Measurements from ENCODE around the gene CNTN4. TPM values are rescaled to one million over a fixed set of nuclear protein-coding genes. Genes with fewer than 3 reads are reported as not detected.

CNTN4 gene
- total RNA-seq, 1 experiment from 2014 or later, result 2.9 TPM

- Mint-ChIP-seq H3K36me3 (ENCODE audit: insufficient read depth, unreplicated experiment) (no peaks in the 10 kb centered on the region), H3K4me3 (ENCODE audit: low read depth, unreplicated experiment) (no peak overlapping the region), H3K4me1 (ENCODE audit: low read depth, unreplicated experiment) (peaks cover 13% of the 10 kb centered on the region), H3K27me3 (ENCODE audit: unreplicated experiment) (no peaks in the 10 kb centered on the region), H3K27ac (ENCODE audit: unreplicated experiment) (no peak overlapping the region), H3K9me3 (ENCODE audit: low read depth, unreplicated experiment) (peaks cover 3% of the 10 kb centered on the region)
- BruUV-seq (replicated peaks), result no TSS peak
- CTCF ChIA-PET, result interaction anchor here (0.6 kb wide), 1 partner anchor 242 kb away, joined by 3 read pairs; no protein-coding TSS in a partner anchor
- TF ChIP-seq CTCF (IDR thresholded peaks at IDR 0.05; ENCODE audit: unreplicated experiment), result no peak
- intact Hi-C loops (cut with micrococcal nuclease; ENCODE audit: unreplicated experiment), result no loop called here
- no peak for DNase-seq
These were observed 753.2 kb downstream of the CNTN4 start for GRCh38 chr3:2851835-2852234.

- CTCF ChIA-PET, result no interaction called here
- no peak overlapping the region for H3K4me3 Mint-ChIP-seq (ENCODE audit: low read depth, unreplicated experiment)
- BruUV-seq (replicated peaks), result no TSS peak
These were observed 755.0 kb downstream of the CNTN4 start for GRCh38 chr3:2853651-2854050.

GRCh38 chr3:2856138-2857133 lies 757.8 kb downstream of the CNTN4 start:
- Mint-ChIP-seq H3K4me3 (ENCODE audit: low read depth, unreplicated experiment) (no peak overlapping the region), H3K27me3 (ENCODE audit: unreplicated experiment) (no peaks in the 10 kb centered on the region), H3K27ac (ENCODE audit: unreplicated experiment) (no peak overlapping the region), H3K9me3 (ENCODE audit: low read depth, unreplicated experiment) (peaks cover 7% of the 10 kb centered on the region), H3K36me3 (ENCODE audit: insufficient read depth, unreplicated experiment) (no peaks in the 10 kb centered on the region), H3K4me1 (ENCODE audit: low read depth, unreplicated experiment) (peaks cover 6% of the 10 kb centered on the region)
- TF ChIP-seq CTCF (IDR thresholded peaks at IDR 0.05; ENCODE audit: unreplicated experiment), result no peak
- CTCF ChIA-PET, result no interaction called here
- intact Hi-C loops (cut with micrococcal nuclease; ENCODE audit: unreplicated experiment), result no loop called here
- DNase-seq, result no peak
- no TSS peak for BruUV-seq (replicated peaks)

More at GRCh38 chr3:2853651-2854050, 755.0 kb downstream of the CNTN4 start:
- peaks cover 3% of the 10 kb centered on the region for H3K9me3 Mint-ChIP-seq (ENCODE audit: low read depth, unreplicated experiment)
- peaks cover 13% of the 10 kb centered on the region for H3K4me1 Mint-ChIP-seq (ENCODE audit: low read depth, unreplicated experiment)
- no peaks in the 10 kb centered on the region for H3K36me3 Mint-ChIP-seq (ENCODE audit: insufficient read depth, unreplicated experiment)
- no peaks in the 10 kb centered on the region for H3K27me3 Mint-ChIP-seq (ENCODE audit: unreplicated experiment)
- no peak for TF ChIP-seq CTCF (IDR thresholded peaks at IDR 0.05; ENCODE audit: unreplicated experiment)
- no peak for DNase-seq
- H3K27ac Mint-ChIP-seq (ENCODE audit: unreplicated experiment), result no peak overlapping the region
- intact Hi-C loops (cut with micrococcal nuclease; ENCODE audit: unreplicated experiment), result no loop called here

GRCh38 chr3:2860626-2861025 lies 762.0 kb downstream of the CNTN4 start:
- TF ChIP-seq CTCF (IDR thresholded peaks at IDR 0.05; ENCODE audit: unreplicated experiment), result no peak
- H3K36me3 Mint-ChIP-seq (ENCODE audit: insufficient read depth, unreplicated experiment), result no peaks in the 10 kb centered on the region
- H3K27me3 Mint-ChIP-seq (ENCODE audit: unreplicated experiment), result no peaks in the 10 kb centered on the region
- H3K4me3 Mint-ChIP-seq (ENCODE audit: low read depth, unreplicated experiment), result no peak overlapping the region
- no TSS peak for BruUV-seq (replicated peaks)
- peaks cover 16% of the 10 kb centered on the region for H3K4me1 Mint-ChIP-seq (ENCODE audit: low read depth, unreplicated experiment)
- intact Hi-C loops (cut with micrococcal nuclease; ENCODE audit: unreplicated experiment), result no loop called here
- no peak for DNase-seq
- H3K9me3 Mint-ChIP-seq (ENCODE audit: low read depth, unreplicated experiment), result peaks cover 7% of the 10 kb centered on the region
- no peak overlapping the region for H3K27ac Mint-ChIP-seq (ENCODE audit: unreplicated experiment)
- CTCF ChIA-PET, result no interaction called here
